ENCODE results near the gene RHOBTB1. TPM values are rescaled to one million over a fixed set of nuclear protein-coding genes. Genes with fewer than 3 reads are reported as not detected.
"Not testable (repeated sequence)": the region's sequence is repeated elsewhere in the genome, so short reads cannot be mapped to it uniquely, and the experiment has no call there.

The RHOBTB1 gene
- total RNA-seq, 1 donor, result 15.8 TPM

- TF ChIP-seq CTCF (IDR thresholded peaks at IDR 0.05; ENCODE audit: insufficient read depth, low read length), result no peak
- no peak overlapping the region for H3K4me3 ChIP-seq (ENCODE audit: low read depth, low read length)
- DNase-seq (ENCODE audit: low read depth), result no peak
Measured at GRCh38 chr10:60974463-60975149, 30.6 kb upstream of the RHOBTB1 start.

- no peak for TF ChIP-seq CTCF (IDR thresholded peaks at IDR 0.05; ENCODE audit: insufficient read depth, low read length)
- no peak overlapping the region for H3K4me3 ChIP-seq (ENCODE audit: low read depth, low read length)
- no peak for DNase-seq (ENCODE audit: low read depth)
Measured at GRCh38 chr10:60973086-60973485, 29.1 kb upstream of the RHOBTB1 start.

- not testable (repeated sequence) for H3K4me3 ChIP-seq (ENCODE audit: low read depth, low read length); DNase-seq (ENCODE audit: low read depth)
Measured at GRCh38 chr10:60972181-60972580, 28.2 kb upstream of the RHOBTB1 start.

- no peak for TF ChIP-seq CTCF (IDR thresholded peaks at IDR 0.05; ENCODE audit: insufficient read depth, low read length)
Measured at GRCh38 chr10:60970526-60970925, 26.5 kb upstream of the RHOBTB1 start.

GRCh38 chr10:60968504-60968903 lies 24.5 kb upstream of the RHOBTB1 start:
- H3K4me3 ChIP-seq (ENCODE audit: low read depth, low read length), result no peak overlapping the region
- no peak for DNase-seq (ENCODE audit: low read depth)
- no peak for TF ChIP-seq CTCF (IDR thresholded peaks at IDR 0.05; ENCODE audit: insufficient read depth, low read length)

More at GRCh38 chr10:60970526-60970925, 26.5 kb upstream of the RHOBTB1 start:
- DNase-seq (ENCODE audit: low read depth), result no peak
- no peak overlapping the region for H3K4me3 ChIP-seq (ENCODE audit: low read depth, low read length)

GRCh38 chr10:60967854-60968484 lies 24.0 kb upstream of the RHOBTB1 start:
- DNase-seq (ENCODE audit: low read depth), result no peak
- no peak for TF ChIP-seq CTCF (IDR thresholded peaks at IDR 0.05; ENCODE audit: insufficient read depth, low read length)

GRCh38 chr10:60967260-60967659 lies 23.3 kb upstream of the RHOBTB1 start:
- TF ChIP-seq CTCF (IDR thresholded peaks at IDR 0.05; ENCODE audit: insufficient read depth, low read length), result no peak
- no peak overlapping the region for H3K4me3 ChIP-seq (ENCODE audit: low read depth, low read length)
- no peak for DNase-seq (ENCODE audit: low read depth)

More at GRCh38 chr10:60967854-60968484, 24.0 kb upstream of the RHOBTB1 start:
- H3K4me3 ChIP-seq (ENCODE audit: low read depth, low read length), result no peak overlapping the region
